Measurements from ENCODE around the gene UBC. TPM values are rescaled to one million over a fixed set of nuclear protein-coding genes. Genes with fewer than 3 reads are reported as not detected.

Gene UBC
- total RNA-seq, 1 experiment from 2014 or later, result 1,259 TPM

DNA sequence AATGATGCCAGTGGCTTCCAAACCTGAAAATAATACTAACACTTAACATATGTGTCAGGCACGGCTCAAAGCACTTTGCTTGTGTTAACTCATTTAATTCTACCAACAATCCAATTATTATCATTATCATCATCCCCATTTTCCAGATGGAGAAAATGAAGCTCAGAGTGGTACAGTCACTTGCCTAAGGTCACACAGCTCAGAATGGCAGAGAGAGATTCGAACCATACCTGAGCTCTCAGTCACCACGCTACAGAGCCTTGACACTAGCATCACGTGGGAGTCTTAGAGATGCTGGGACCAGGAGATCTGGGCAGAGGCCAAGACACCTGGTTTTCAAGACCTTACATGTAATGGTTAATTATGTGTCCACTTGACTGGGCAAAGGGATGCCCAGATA lies 40.3 kb upstream of the UBC start:
- Histone ChIP-seq H3K27ac (ENCODE audit: low read depth, low read length) (no peak overlapping the region), H3K9me3 (ENCODE audit: control insufficient read depth in 1 of 2, insufficient read depth in 1 of 2, low read depth in 1 of 2, low read length in 2 of 2) (no peaks in the 10 kb centered on the region), H3K9ac (ENCODE audit: low read length) (no peak overlapping the region), H2AFZ (ENCODE audit: low read depth, low read length, poor library complexity, severe bottlenecking) (no peak overlapping the region), H3K9me2 (ENCODE audit: insufficient read depth) (no peaks in the 10 kb centered on the region), H3K36me3 (ENCODE audit: control insufficient read depth in 1 of 2, insufficient read depth in 2 of 2, low read length in 2 of 2) (peaks cover 26% of the 10 kb centered on the region in 2 experiments; a peak in 3 of 4 replicates), H3K79me2 (ENCODE audit: insufficient read depth, low read length) (no peaks in the 10 kb centered on the region), H3K27me3 (ENCODE audit: insufficient read depth, low read length) (no peaks in the 10 kb centered on the region), H3K4me1 (ENCODE audit: control insufficient read depth in 1 of 2, insufficient read depth in 2 of 2, low read length in 2 of 2) (no peaks in the 10 kb centered on the region), H4K20me1 (ENCODE audit: insufficient read depth) (no peaks in the 10 kb centered on the region), H3K4me3 (replicated peaks in 1 of 2; ENCODE audit: low read depth in 1 of 2, low read length in 2 of 2) (no peak overlapping the region), H3K4me2 (ENCODE audit: low read length) (no peak overlapping the region)
- no peak for ATAC-seq
- TF ChIP-seq CEBPB (IDR thresholded peaks at IDR 0.05; ENCODE audit: low read depth) (no peak), EGR1 (IDR thresholded peaks at IDR 0.05; ENCODE audit: low read depth) (no peak), ELF1 (IDR thresholded peaks at IDR 0.05; ENCODE audit: borderline replicate concordance, low read depth) (no peak), ZNF274 (IDR thresholded peaks at IDR 0.05; ENCODE audit: low read depth, low read length) (no peak), YY1 (IDR thresholded peaks at IDR 0.05; ENCODE audit: extremely low read depth, insufficient replicate concordance, low read depth, low read length) (no peak), FOSL1 (IDR thresholded peaks at IDR 0.05; ENCODE audit: low read depth) (no peak), CBX3 (IDR thresholded peaks at IDR 0.05; ENCODE audit: low read depth) (no peak), ZBTB33 (IDR thresholded peaks at IDR 0.05; ENCODE audit: extremely low read depth, insufficient replicate concordance, low read length) (no peak), SRF (IDR thresholded peaks at IDR 0.05; ENCODE audit: low read depth) (no peak), EZH2phosphoT487 (IDR thresholded peaks at IDR 0.05; ENCODE audit: borderline replicate concordance) (no peak), POLR2A (IDR thresholded peaks at IDR 0.05; ENCODE audit: borderline replicate concordance, extremely low read depth, insufficient read depth, insufficient read length) (no peak), EZH2 (IDR thresholded peaks at IDR 0.05) (no peak)
- TF ChIP-seq, protein P1, sequence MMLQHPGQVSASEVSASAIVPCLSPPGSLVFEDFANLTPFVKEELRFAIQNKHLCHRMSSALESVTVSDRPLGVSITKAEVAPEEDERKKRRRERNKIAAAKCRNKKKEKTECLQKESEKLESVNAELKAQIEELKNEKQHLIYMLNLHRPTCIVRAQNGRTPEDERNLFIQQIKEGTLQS (IDR thresholded peaks at IDR 0.05), result no peak
- POLR2A ChIA-PET, result interaction anchor here (1.1 kb wide), 1 partner anchor 15 kb away, joined by 3 read pairs; no protein-coding TSS in a partner anchor
- CTCF ChIA-PET, result interaction anchor here (1.8 kb wide), 1 partner anchor 14 kb away, joined by 5 read pairs; no protein-coding TSS in a partner anchor
- RAD21 ChIA-PET (ENCODE audit: low non-redundant PET in 1 of 2, low total read pairs in 2 of 2, uncharacterized antibody in 2 of 2, unreplicated experiment in 2 of 2), result no interaction called here
- no peak for DNase-seq (ENCODE audit: low read depth, low spot score)
- intact Hi-C loops (cut with micrococcal nuclease), result no loop called here
- TSS peak; percentile 21 for BruUV-seq (replicated peaks)
